Mesendoderm (in vitro differentiated cells): Measurements from ENCODE around the gene GAS2L1.

Experiments
- DNase-seq: peaks from one replicate; pipeline ENCODE4 v3.0.0; 2013
- H2AK5ac ChIP-seq: 2 replicates; pipeline ENCODE4 v1.6.1; 2013; ENCODE audit warnings: low read length, inconsistent platforms
- H2BK120ac ChIP-seq: 2 replicates; pipeline ENCODE4 v1.6.1; 2013; ENCODE audit warnings: low read depth, mild to moderate bottlenecking, low read length, moderate library complexity, mixed read lengths
- H2BK15ac ChIP-seq: replicated peaks from 2 replicates; pipeline ENCODE4 v1.6.1; 2013; ENCODE audit warnings: low read depth, mild to moderate bottlenecking, moderate library complexity
- H2BK5ac ChIP-seq: 2 replicates; pipeline ENCODE4 v1.6.1; 2013; ENCODE audit warnings: low read length, inconsistent platforms
- H3K18ac ChIP-seq: 2 replicates; pipeline ENCODE4 v1.6.1; 2013; ENCODE audit warnings: mild to moderate bottlenecking, low read length, mixed read lengths
- H3K23ac ChIP-seq: one replicate; pipeline ENCODE4 v1.6.1; 2013; ENCODE audit warnings: low read length
- H3K27ac ChIP-seq: 2 replicates; pipeline ENCODE4 v1.5.1; 2013; ENCODE audit warnings: low read depth, mild to moderate bottlenecking, inconsistent platforms, low read length, moderate library complexity
- H3K27me3 ChIP-seq: 2 replicates; pipeline ENCODE4 v1.6.1; 2013; ENCODE audit warnings: low read length, control low read depth, mild to moderate bottlenecking, inconsistent platforms; ENCODE audit not compliant: insufficient read depth, poor library complexity
- H3K36me3 ChIP-seq: 2 replicates; pipeline ENCODE4 v1.6.1; 2013; ENCODE audit warnings: low read length, inconsistent platforms; ENCODE audit not compliant: control insufficient read depth, insufficient read depth
- H3K4ac ChIP-seq: one replicate; pipeline ENCODE4 v1.6.1; 2013; ENCODE audit warnings: low read depth, mild to moderate bottlenecking, low read length, moderate library complexity
- H3K4me1 ChIP-seq: 2 replicates; pipeline ENCODE4 v1.6.1; 2013; ENCODE audit warnings: low read depth, low read length, inconsistent platforms; ENCODE audit not compliant: control insufficient read depth
- H3K4me2 ChIP-seq: 2 replicates; pipeline ENCODE4 v1.6.1; 2013; ENCODE audit warnings: low read length
- H3K4me3 ChIP-seq: 2 replicates; pipeline ENCODE4 v1.5.1; 2013; ENCODE audit warnings: mild to moderate bottlenecking, low read length
- H3K56ac ChIP-seq: one replicate; pipeline ENCODE4 v1.6.1; 2013; ENCODE audit warnings: low read length
- H3K79me1 ChIP-seq: 2 replicates; pipeline ENCODE4 v1.6.1; 2013; ENCODE audit warnings: low read length, inconsistent platforms
- H3K79me2 ChIP-seq: 2 replicates; pipeline ENCODE4 v1.6.1; 2013; ENCODE audit warnings: mild to moderate bottlenecking, low read length; ENCODE audit not compliant: control insufficient read depth, insufficient read depth
- H3K9ac ChIP-seq: 2 replicates; pipeline ENCODE4 v1.6.1; 2013; ENCODE audit warnings: low read length, inconsistent platforms
- H4K5ac ChIP-seq: one replicate; pipeline ENCODE4 v1.6.1; 2013; ENCODE audit warnings: low read length
- H4K8ac ChIP-seq: one replicate; pipeline ENCODE4 v1.6.1; 2013; ENCODE audit warnings: low read depth, mild to moderate bottlenecking, control low read depth, low read length, moderate library complexity
- WGBS: extraction: QIAGEN DNeasy Blood & Tissue Kit; methylation state at CpG from one replicate; pipeline ENCODE4 v1.1.7; 2013; ENCODE audit warnings: low lambda C conversion rate, missing lambda C conversion rate; ENCODE audit not compliant: insufficient coverage; ENCODE audit errors: extremely low coverage; 5-methylcytosine and 5-hydroxymethylcytosine counted together

GAS2L1 gene

DNA sequence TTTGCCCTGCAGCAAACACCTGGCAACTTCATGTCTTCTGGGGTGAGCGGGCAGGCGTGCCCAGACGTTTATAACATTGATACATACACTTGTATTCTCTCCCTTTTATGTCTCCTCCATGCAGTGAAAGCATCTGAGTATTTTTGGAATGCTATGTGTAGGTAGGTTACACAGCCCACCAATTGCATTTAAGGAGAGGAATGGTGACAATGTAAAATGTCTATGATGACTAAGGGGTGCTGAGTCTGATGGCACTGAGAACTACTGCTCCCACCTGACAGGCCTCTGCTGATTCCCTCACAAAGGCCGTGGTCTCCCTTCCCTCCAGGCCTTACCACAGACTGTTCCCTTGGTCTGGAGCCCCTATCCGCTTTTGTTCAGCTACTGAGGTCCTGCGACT, 31.9 kb downstream of the GAS2L1 start:
- Histone ChIP-seq H3K27me3 (no peaks in the 10 kb centered on the region), H3K4me1 (no peaks in the 10 kb centered on the region), H2AK5ac (no peak overlapping the region), H2BK15ac (no peak overlapping the region), H3K27ac (no peak overlapping the region), H3K4me2 (no peak overlapping the region), H3K4ac (no peak overlapping the region), H3K9ac (no peak overlapping the region), H4K5ac (no peak overlapping the region), H3K23ac (no peak overlapping the region), H3K36me3 (peaks cover 17% of the 10 kb centered on the region), H3K18ac (no peak overlapping the region), H3K4me3 (no peak overlapping the region), H3K79me2 (no peaks in the 10 kb centered on the region), H2BK120ac (no peak overlapping the region), H2BK5ac (no peak overlapping the region), H4K8ac (no peak overlapping the region), H3K56ac (no peak overlapping the region), H3K79me1 (no peaks in the 10 kb centered on the region)
- WGBS: no CpG with 5 or more reads among the region's 6 CpGs
- no peak for DNase-seq

DNA sequence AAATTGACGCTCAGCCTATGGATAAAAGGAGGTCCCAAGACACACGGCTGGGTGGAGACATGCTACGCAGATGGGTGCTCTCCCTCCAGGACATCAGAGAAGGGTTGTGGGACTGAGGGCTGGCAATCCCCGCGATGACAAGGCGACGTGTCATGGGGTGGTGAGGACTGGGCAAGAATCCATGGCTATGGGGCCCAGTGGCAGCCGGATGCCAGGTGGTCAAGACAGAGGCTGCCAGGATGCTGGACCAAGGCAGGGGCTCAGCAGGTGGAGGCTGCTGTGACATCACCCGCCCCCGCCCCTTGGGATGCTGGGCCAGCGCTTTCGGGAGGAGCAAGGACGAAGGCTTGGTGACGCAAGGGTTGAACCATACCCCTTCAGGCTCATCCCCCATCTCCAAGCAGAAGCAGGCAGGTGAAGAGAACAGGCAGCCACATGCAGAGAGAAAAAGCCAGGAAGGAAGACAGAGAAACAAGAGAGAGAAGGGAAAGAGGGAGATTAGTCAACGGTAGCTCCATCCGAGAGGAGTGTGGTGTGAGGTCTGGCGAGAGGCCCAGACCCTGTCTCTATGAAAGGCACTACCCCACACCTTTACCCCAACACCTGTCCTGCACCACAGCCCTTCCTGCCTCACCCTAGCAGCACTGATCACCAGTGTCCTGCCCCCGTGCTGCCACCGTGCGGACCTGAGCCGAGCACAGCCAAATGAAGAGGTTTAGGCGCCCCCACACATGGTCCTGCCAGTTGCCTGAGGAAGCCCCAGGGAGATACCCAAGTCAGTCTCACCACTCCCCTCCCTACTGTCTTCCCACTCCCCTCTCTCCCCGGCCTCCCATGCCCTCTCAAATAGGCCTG, 33.2 kb downstream of the GAS2L1 start:
- H3K18ac ChIP-seq: no peak overlapping the region
- H3K4ac ChIP-seq: no peak overlapping the region
- H4K8ac ChIP-seq: no peak overlapping the region
- no peak overlapping the region for H2BK120ac ChIP-seq
- H3K4me1 ChIP-seq: no peaks in the 10 kb centered on the region
- H3K36me3 ChIP-seq: peaks cover 17% of the 10 kb centered on the region
- H3K27ac ChIP-seq: no peak overlapping the region
- no peak overlapping the region for H3K56ac ChIP-seq
- no peak overlapping the region for H3K4me2 ChIP-seq
- no peak overlapping the region for H3K23ac ChIP-seq
- DNase-seq: no peak
- no peaks in the 10 kb centered on the region for H3K27me3 ChIP-seq
- H3K79me1 ChIP-seq: no peaks in the 10 kb centered on the region
- H3K79me2 ChIP-seq: no peaks in the 10 kb centered on the region
- H2BK5ac ChIP-seq: no peak overlapping the region
- no peak overlapping the region for H3K4me3 ChIP-seq
- H2AK5ac ChIP-seq: no peak overlapping the region
- no peak overlapping the region for H2BK15ac ChIP-seq
- H4K5ac ChIP-seq: no peak overlapping the region
- H3K9ac ChIP-seq: no peak overlapping the region
- no CpG with 5 or more reads among the region's 23 CpGs for WGBS

DNA sequence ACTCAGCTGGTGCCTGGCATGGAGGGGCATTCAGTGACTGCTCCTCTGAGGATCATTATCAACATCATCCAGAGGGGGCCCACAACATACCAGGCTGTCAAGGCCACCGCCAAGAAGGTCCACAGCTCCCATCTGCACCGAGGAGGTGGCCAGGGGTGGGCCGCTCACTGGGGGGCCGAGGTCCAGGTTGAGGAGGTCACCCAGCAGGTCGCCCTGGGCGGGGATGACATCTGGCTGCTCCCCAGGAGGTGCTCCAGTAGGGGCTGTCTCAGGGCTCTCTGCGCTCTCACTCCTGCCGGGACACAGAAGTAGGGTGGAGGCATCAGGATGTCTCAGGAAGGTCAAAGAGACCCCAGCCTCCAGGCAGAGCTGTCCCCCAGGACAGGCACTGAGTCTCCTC, 34.1 kb downstream of the GAS2L1 start:
- Histone ChIP-seq H3K56ac (no peak overlapping the region), H2BK15ac (no peak overlapping the region), H3K79me2 (no peaks in the 10 kb centered on the region), H3K23ac (no peak overlapping the region), H4K5ac (no peak overlapping the region), H3K9ac (no peak overlapping the region), H3K18ac (no peak overlapping the region), H2BK5ac (no peak overlapping the region), H4K8ac (no peak overlapping the region), H3K27me3 (no peaks in the 10 kb centered on the region), H3K36me3 (peaks cover 17% of the 10 kb centered on the region), H2AK5ac (no peak overlapping the region), H2BK120ac (no peak overlapping the region), H3K4ac (no peak overlapping the region), H3K4me2 (no peak overlapping the region), H3K4me3 (no peak overlapping the region), H3K27ac (no peak overlapping the region), H3K79me1 (no peaks in the 10 kb centered on the region), H3K4me1 (no peaks in the 10 kb centered on the region)
- WGBS: no CpG with 5 or more reads among the region's 8 CpGs
- DNase-seq: no peak

DNA sequence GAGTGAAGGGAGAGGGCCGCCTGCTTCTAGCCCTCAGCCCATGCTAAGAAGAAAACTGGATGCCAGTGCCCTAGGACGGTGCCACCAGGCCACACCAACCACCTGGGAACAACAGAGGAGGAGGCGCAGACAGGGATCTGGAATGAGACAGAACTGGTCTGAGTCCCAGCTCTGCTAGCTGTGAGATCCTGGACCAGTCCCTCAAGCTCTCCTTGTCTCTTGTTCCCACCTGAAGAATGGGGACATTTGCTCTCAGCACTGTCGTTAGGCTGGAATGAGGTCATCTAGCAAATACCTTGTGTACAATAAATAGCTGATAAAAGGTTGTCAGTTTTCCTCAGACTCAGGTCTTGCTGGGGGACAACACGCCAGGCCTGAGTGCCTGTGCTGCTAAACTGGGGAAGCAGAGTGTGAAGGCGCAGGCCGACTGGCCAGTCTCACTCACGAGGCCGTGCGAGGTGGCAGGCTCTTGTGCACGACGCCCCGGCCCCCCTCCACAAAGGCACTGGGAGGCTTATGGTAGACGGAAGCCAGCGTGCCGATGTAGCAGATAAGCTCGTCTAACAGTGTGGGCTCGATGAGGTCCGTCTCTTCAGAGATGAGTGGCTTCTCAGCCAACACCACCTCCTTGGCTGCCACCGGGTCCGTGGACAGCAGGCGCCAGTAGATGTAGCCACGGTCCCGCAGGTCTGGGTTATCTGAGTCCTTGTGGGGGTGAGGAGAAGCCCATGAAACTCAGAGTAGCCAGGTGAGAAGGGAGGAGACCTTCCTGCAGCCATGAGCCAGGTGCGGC, 34.8 kb downstream of the GAS2L1 start:
- H3K4ac ChIP-seq: no peak overlapping the region
- no peak overlapping the region for H4K5ac ChIP-seq
- H3K56ac ChIP-seq: no peak overlapping the region
- no peak overlapping the region for H2BK15ac ChIP-seq
- DNase-seq: no peak
- no peak overlapping the region for H2BK120ac ChIP-seq
- H3K79me2 ChIP-seq: no peaks in the 10 kb centered on the region
- no peak overlapping the region for H3K18ac ChIP-seq
- H3K23ac ChIP-seq: no peak overlapping the region
- no CpG with 5 or more reads among the region's 25 CpGs for WGBS
- H3K79me1 ChIP-seq: no peaks in the 10 kb centered on the region
- H4K8ac ChIP-seq: no peak overlapping the region
- H2BK5ac ChIP-seq: no peak overlapping the region
- no peak overlapping the region for H3K4me2 ChIP-seq
- H2AK5ac ChIP-seq: no peak overlapping the region
- no peaks in the 10 kb centered on the region for H3K27me3 ChIP-seq
- no peak overlapping the region for H3K27ac ChIP-seq
- H3K4me1 ChIP-seq: no peaks in the 10 kb centered on the region
- H3K4me3 ChIP-seq: no peak overlapping the region
- H3K36me3 ChIP-seq: peaks cover 18% of the 10 kb centered on the region
- H3K9ac ChIP-seq: no peak overlapping the region

DNA sequence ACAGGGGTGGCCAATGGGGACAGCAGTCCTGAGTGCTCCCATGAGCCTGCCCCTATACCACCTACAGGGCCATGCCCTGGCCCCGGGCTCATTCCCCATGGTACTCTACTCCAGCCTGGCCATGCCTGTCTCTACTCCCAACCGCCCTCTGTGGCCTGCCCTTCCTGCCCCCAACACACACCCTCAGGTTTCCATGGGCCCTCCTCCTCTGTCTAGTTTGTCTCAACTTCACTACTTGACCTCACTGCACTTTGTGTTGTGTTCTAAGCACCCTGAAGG, 35.3 kb downstream of the GAS2L1 start:
- Histone ChIP-seq H2BK120ac (no peak overlapping the region), H3K79me1 (no peaks in the 10 kb centered on the region), H4K8ac (no peak overlapping the region), H3K27me3 (no peaks in the 10 kb centered on the region), H3K23ac (no peak overlapping the region), H3K36me3 (peaks cover 21% of the 10 kb centered on the region), H2AK5ac (no peak overlapping the region), H3K79me2 (no peaks in the 10 kb centered on the region), H2BK15ac (no peak overlapping the region), H3K27ac (no peak overlapping the region), H3K4me1 (no peaks in the 10 kb centered on the region), H3K4ac (no peak overlapping the region), H3K4me3 (no peak overlapping the region), H4K5ac (no peak overlapping the region), H3K18ac (no peak overlapping the region), H3K4me2 (no peak overlapping the region), H3K56ac (no peak overlapping the region), H2BK5ac (no peak overlapping the region), H3K9ac (no peak overlapping the region)
- DNase-seq: no peak
- no CpG with 5 or more reads among the region's 2 CpGs for WGBS
